Jurkat, Clone E6-1 (cell line): ENCODE results near the gene COPS3.

ENCODE experiments used
- DNase-seq: peaks from one replicate; pipeline ENCODE4 v3.0.0-alpha.2; 2011; ENCODE audit warnings: low read depth, low spot score
- H3K4me3 ChIP-seq: 2 replicates; pipeline ENCODE4 v1.5.1; 2011; ENCODE audit warnings: mild to moderate bottlenecking, low read length, control low read depth, moderate library complexity

COPS3 gene

DNA sequence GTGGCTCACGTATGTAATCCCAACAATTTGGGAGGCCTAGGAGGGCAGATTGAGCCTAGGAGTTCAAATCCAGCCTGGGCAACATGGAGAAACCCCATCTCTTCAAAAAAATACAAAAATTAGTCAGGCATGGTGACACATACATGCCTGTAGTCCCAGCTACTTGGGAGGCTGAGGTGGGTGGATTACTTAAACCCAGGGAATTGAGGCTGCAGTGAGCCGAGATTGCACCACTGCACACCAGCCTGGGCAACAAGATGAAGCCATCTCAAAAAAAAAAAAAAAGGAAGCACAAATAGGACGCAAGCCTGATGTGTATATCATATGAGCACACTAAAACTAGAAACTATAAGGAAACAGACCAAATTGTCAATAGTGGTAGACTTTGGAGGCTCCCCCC lies 27.0 kb downstream of the COPS3 start:
- no peak overlapping the region for H3K4me3 ChIP-seq
- no peak for DNase-seq

DNA sequence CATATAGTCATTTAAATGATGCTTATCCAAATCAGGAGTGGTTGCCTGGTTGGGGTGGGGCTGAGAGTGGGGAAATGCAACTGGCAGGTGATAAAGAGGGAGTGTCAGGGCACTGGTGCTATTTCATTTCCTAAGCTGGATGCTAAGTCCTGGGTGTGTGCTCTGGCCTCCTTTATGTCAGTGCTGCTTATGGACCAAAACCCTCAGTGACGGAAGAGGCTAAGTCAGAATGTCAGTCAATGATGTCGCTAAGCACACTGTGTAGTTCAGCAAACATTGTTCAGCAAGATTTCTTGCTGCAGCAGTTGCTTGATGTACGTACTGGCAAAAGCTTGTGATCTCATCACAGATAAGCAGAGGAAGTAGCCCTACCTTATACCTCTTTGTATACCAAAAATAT lies 27.6 kb downstream of the COPS3 start:
- H3K4me3 ChIP-seq, result no peak overlapping the region
- DNase-seq, result no peak

DNA sequence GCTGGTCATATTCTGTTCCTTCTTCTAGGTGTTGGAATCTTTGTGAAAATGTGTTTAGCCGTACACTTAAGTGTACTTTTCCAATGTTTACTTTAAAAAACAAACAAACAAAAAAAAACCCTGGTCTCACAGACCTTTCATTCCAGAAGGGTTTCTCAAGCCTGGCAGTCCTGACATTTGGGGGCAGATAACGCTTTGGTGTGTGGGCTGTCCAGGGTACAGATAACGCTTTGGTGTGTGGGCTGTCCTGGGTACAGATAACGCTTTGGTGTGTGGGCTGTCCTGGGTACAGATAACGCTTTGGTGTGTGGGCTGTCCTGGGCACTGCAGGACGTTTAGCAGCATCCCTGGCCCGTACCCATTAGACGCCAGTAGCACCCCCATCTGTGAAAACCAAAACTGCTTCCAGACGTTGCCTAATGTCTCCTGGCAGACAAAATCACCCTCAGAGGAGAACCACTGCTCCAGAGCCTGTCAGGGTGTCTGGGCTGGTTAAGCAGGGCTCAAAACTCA lies 28.8 kb downstream of the COPS3 start:
- DNase-seq, result no peak
- no peak overlapping the region for H3K4me3 ChIP-seq

DNA sequence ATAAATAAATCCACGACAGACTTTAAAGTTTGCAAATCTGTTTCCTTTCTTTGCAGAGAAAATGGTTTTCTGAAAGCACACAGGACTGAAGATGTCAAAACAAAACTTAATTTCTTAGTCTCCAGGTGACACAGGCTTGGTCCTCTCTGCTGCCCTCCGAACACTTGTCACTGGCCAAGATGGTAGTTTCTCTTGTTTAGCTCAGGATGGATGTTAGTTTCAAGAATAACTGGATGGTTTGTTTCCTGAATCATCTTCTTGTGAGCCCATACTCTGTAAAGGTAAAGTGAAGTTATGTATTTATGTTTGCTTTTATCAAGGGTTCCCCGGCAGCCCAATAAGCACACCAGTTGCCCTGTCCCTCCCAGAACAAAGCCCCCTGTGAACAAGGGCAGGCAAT lies 34.2 kb downstream of the COPS3 start:
- H3K4me3 ChIP-seq, result no peak overlapping the region
- DNase-seq, result no peak

DNA sequence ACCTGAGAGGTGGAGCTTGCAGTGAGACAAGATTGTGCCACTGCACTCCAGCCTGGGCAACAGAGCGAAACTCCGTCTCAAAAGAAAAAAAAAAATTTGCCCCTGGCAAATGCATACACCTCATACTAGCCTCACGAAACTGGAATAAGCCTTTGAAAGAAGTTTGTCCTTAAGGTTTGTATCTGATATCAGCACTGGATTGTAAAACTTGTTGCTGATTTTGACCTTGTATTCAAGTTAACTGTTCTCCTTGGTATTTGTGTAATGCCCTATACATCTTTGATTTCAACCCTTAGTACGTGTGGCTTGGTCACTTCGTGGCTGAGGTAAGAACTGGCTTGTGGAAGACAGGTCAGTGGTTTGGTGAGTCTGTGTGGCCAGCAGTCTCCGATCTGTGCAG lies 37.9 kb downstream of the COPS3 start:
- DNase-seq, result no peak
- no peak overlapping the region for H3K4me3 ChIP-seq

DNA sequence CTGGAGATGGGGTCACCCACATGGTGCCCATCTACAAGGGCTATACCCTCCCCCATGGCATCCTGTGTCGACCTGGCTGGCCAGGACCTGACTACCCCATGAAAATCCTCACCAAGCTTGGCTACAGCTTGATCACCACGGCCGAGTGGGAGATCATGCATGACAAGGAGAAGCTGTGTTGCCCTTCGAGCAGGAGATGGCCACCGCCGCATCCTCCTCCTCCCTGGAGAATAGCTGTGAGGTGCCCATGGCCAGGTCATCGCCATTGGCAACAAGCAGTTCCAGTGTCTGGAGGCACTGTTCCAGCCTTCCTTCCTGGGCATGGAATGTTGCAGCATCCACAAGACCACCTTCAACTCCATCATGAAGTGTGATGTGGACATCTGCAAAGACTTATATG lies 38.8 kb downstream of the COPS3 start:
- DNase-seq, result no peak

DNA sequence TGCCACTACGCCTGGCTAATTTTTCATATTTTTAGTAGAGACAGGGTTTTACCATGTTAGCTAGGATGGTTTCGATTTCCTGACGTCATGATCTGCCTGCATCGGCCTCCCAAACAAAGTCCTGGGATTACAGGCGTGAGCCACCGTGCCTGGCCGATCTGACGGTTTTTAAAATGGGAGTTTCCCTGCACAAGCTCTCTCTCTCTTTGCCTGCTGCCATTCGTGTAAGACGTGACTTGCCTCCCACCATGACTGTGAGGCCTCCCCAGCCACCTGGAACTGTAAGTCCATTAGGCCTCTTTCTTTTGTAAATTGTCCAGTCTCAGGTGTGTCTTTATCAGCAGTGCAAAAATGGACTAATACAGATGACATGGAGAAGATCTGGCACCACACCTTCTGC lies 39.4 kb downstream of the COPS3 start:
- DNase-seq, result no peak
- H3K4me3 ChIP-seq, result no peak overlapping the region

More for the DNA sequence above, 38.8 kb downstream of the COPS3 start:
- no peak overlapping the region for H3K4me3 ChIP-seq

DNA sequence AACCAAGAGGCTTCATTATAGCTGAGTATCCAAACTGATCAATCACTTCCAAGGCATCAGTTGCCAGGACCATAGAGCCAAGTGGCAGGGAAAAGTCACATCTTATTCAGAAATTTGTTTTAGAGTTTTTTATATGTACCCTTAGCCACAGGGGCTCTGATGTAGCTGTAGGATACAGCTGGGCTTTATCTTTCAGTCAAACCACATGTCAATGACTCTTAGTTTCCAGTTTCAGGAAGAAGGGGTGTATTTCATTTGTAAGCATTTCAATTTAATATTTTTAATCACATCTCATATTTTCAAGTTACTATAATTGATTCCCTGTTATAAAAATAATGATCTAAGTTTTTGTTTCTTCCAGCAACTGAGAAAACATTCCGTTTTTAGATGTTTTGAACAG lies 41.2 kb downstream of the COPS3 start:
- H3K4me3 ChIP-seq, result no peak overlapping the region
- peak; percentile 18 for DNase-seq

DNA sequence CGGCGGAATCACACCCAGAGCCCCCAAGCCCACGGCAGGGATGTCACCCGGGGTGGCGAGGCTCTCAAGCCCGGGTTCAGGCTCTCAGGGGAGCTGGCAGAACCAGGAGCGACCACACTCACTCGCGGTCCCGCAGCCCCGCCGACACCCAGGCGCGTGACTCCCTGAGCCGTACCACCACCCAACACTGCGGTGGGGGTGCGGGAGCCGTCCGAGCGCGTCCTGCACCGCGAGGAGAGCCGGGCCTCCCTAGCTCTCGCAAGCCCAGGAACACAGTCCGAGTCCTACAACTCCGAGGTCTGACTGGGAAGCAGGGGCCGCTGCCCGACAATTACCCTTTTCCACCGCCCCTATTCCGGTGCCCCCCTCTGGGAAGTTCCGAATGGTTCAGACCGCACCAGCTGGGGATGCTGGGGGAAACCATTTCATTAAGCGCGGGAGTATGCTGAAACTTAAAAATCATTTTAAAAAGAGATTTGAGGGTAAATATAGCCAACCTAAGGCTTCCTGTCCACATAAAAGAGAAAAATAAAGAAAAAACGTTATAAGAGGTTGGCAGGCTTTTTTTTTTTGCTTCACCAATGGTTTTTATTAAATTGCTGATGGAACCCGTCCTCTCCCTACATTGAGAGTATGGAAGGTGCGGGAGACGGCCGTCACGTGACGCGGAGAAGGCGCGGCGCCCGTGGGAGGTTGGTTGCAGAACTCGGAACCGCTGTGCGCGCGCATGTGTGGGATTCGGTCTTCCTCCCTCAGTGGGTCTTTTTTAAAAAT lies 43.8 kb downstream of the COPS3 start, which contains the start of gene FLCN:
FLCN (minus strand) TSS at position 143 of the 774 bp plus-strand sequence. CDS start 9,031 bp downstream, outside the sequence.
- DNase-seq, result peak; percentile 85
- H3K4me3 ChIP-seq, result peak within 1 kb of the TSS; percentile 85

DNA sequence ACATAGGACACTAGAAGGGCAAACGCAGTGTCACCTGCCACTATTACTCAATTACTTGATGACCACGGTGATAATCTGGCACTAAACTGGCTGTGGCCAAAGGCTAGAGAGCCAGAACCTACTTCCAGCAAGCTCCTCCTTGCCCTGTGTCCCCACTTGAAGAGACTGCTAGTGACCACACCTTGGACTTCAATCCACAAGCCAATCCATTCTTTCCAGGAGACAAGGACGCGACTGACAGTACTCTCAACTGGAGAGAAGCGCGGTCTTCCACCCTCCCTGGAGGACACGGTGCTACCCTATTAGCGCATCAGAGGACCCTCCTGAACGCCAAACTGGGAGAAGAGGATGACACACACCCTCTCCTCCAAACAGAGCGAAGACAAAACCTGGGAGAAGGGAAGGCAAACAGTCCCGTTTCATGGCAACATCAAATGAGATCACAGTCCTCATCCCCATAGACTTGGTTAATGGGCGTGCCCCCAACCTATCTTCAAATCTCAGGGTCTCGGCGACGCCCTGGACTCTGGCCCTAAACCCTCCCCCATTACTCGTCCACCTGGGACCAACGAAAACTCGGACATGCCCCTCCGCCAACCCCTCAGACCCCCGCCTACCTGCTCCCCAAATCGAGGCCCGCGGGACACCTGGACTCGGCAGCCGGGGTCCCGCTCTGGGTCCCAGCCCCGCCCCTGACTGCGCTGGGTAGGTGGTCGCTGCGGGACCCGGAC lies 44.6 kb downstream of the COPS3 start:
- H3K4me3 ChIP-seq, result peak overlapping the region; percentile 85
- DNase-seq, result no peak

DNA sequence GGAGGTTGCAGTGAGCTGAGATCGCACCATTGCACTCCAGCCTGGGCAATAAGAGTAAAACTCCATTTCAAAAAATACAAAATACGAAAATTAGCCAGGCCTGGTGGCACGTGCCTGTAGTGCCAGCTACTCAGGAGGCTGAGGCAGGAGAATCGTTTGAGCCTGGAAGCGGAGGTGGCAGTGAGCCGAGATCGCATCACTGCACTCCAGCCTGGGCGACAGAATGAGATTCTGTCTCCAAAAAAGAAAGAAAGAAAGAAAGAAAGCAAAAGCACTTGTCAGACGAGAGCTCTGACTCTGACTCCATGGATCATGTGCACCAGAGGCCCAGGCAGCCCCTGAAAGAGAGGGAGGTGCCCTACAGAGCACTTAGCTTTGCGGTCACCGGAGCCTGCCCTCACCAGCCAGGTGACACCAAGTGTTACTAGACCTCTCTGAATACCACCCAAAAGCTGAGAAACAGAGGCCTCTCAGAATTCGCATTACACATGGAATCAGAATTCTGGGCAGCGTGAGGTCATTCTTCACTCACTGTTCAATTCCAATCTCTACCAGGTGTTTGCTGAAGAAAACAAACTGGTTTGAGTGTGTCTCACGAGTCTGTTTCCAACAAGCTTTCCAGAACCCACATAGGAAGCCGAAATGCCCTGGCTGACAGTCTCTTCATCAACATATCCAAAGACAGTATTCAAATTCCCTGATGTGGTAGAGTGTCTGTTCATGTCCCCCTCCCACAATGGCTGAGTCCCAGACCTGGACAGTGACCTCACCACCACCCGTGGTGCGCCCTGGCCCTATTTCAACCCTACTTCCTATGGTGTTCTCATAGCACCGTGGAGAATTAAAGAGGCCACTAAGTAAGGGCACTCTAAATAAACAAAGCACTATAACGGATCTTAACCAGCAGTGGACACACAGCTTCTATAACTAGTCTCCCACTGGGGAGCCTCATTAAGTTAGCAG lies 45.6 kb downstream of the COPS3 start:
- DNase-seq, result no peak
- H3K4me3 ChIP-seq, result peak overlapping the region; percentile 85

DNA sequence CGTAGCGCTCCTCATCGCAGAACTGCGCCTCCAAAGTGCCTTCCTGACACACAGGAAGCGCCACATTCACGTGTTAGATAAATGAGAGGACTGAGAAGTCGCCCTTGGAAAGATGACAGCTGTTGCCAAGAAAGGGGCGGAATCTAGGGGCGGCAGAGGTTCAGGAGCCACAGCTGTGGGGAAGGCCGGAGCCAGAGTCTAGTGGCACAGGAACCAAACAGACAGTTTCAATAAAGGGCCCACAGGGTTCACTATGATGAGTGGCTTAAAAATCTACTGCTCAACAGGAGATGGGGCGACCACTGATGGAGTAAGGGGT lies 48.8 kb downstream of the COPS3 start:
- DNase-seq, result no peak
- no peak overlapping the region for H3K4me3 ChIP-seq

DNA sequence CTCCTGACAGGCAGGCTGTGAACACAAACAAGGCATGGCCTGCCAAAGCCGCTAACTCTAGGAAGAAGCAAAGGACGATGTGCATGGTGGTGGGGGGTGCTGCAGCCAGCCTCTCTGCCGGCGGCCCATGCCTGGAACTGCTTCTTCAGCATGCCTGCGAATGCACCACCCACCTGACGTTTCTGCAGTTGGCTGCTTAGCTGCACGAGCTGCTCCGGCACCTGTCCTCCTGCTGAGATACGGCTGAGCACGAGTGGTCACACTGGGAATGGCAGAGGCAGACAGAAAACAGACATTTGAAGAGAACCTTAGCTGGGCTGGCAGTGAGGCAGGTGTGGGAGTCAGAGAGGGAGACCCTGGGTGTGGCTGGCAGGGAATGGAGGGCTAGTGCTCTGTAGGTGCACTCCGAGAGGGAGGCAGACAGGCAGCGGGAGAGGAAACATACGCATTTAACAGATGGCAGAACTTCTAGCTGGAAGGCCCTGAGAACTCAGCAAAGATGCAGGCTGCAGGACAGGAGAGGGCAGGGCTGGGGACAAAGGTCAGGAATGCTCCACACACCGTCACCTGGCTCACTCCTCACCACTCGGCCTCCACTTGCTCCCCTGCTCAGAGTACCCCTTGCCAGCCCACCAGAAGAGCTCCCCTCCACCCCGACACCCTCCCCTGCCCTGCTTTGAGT lies 49.3 kb downstream of the COPS3 start:
- no peak for DNase-seq
- no peak overlapping the region for H3K4me3 ChIP-seq

DNA sequence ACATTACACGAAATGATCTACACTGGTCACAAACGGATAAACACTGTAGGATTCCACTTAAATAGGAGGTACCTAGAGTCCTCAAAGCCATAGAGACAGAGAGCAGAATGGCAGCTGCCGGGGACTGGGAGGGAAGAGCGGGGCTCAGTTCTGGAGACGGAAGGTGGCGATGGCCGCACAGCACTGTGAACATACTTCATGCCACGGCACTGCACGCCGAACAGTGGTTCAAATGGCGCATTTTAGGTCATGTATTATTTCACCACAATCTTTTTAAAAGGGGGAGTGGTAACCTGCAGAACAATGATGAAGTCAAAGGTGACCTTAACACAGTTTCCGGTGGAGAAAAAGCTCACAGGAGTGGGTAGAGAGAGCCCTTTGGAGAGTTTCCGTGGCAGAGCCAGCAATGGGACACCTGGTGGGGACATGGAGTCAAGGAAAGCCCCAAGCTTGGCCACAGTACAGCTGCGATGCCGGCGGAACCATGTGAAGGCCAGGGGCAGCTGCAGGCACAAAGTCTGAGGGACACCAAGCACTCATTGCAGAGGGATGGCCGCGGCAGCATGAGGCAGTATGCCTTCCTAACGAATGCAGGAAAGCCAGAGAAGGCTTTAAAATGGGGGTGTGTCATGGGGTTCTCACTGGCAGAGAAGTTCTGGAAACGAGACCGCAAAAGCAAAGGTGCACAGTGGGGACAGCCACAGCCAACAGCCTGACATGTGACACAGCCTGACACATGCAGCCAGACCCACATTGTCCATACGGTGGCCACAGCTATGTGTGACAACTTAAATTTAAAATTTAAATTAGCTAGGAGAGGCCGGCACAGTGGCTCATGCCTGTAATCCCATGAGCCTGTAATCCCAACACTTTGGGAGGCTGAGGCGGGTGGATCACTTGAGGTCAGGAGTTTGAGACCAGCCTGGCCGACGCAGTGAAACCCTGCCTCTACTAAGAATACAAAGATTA lies 51.3 kb downstream of the COPS3 start:
- no peak for DNase-seq
- no peak overlapping the region for H3K4me3 ChIP-seq

DNA sequence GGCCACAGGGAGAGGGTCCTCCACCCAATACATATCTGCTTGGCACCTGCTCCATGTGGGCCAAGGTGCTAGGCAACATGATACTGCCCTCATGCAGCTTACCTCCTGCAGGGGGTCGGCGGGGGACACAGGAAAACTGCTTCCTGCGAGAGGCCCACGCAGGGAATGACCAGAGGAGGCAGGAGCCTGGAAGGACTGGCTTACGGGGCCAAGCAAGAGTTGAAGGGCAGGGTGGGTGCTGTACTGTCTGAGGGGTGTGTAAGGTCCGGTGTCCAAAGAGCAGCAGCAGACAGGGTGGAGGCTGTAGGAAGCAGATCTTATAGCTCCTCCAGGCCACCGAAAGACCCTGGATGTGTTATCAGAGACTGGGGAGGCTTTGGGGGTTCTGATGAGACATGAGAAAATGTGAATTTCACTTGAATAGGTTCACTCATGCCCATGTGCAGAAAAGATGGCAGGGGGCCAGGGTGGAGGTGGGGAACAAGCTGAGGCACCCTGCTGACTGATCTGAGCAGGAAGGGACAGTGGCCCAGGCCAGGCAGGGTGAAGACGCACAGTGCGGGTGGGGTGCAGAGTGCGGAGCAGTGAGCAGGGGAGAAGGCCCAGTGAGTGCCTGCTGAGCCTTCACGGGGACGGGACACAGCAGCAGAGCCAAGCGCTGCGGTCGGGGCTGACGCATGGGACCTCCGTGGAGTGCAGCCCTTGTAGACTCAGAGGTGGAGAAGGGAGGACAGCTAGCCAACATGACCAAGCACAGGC lies 52.3 kb downstream of the COPS3 start:
- DNase-seq, result no peak

DNA sequence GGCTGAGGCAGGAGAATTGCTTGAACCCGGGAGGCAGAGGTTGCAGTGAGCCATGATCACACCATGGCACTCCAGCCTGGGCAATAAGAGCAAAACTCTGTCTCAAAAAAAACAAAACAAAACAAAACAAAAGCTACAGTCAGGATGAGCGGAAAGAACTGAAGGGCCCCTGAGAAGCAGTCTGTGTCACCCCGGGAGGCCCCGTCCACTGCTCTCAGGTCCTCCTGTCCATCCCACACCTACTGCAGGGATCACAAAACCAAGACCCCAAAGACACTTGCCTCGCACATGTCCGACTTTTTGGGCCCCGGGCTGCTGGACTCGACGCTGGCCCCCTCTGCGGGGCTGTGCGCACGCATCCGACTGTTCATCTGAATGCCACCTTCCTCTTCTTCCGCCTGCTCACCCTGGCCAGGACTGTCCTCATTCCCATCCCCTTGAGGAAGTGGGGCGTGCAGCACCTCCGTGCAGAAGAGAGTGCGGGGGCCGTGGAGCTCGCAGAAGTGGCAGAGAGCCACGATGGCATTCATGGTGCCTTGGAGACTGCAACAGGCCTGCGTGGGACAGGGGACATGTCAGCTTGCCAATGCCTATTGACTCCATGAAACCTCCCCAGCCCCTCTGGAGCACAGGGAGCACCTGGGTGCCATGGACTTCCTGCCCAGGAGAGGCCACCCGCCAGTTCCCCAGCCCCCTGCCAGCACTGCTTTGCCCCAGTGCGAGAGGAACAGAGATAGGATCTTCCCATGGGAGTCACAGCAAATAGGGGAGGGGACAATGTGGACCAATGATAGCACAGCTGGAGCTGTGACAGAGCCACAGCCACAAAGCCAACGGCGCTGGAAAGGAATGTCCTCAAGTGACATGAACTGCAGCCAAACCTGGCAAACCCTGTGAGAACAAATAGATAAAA lies 53.2 kb downstream of the COPS3 start:
- DNase-seq, result no peak
- H3K4me3 ChIP-seq, result no peak overlapping the region

More for the DNA sequence above, 52.3 kb downstream of the COPS3 start:
- no peak overlapping the region for H3K4me3 ChIP-seq
